Loucy (cell line): ENCODE measurements around the gene SMAD3.

Experiments used
- H2AFZ ChIP-seq: fragments of 200-600 bp; sonication (generic); 2 replicates; pipeline ENCODE4 v1.6.0; 2016; ENCODE audit warnings: antibody characterized with exemption, mild to moderate bottlenecking, low read length, moderate library complexity
- H3F3A ChIP-seq: fragments of 200-600 bp; 2 replicates; pipeline ENCODE4 v1.6.0; 2016; ENCODE audit warnings: antibody characterized with exemption, low read depth, mild to moderate bottlenecking
- H3K27me3 ChIP-seq: fragments of 200-600 bp; sonication (generic); 2 replicates; pipeline ENCODE4 v1.6.1; 2014; ENCODE audit warnings: low read length, mild to moderate bottlenecking; ENCODE audit not compliant: insufficient read depth, poor library complexity, severe bottlenecking
- H3K36me3 ChIP-seq: fragments of 200-600 bp; sonication (generic); 2 replicates; pipeline ENCODE4 v1.6.1; 2016; ENCODE audit warnings: low read length; ENCODE audit not compliant: insufficient read depth
- H3K4me1 ChIP-seq: fragments of 200-600 bp; sonication (generic); 2 replicates; pipeline ENCODE4 v1.5.1; 2014; ENCODE audit warnings: low read length, mild to moderate bottlenecking; ENCODE audit not compliant: insufficient read depth, poor library complexity, severe bottlenecking
- H3K4me2 ChIP-seq: fragments of 200-600 bp; sonication (generic); 2 replicates; pipeline ENCODE4 v1.6.0; 2014; ENCODE audit warnings: antibody characterized with exemption, low read length, low read depth, mild to moderate bottlenecking; ENCODE audit not compliant: poor library complexity, severe bottlenecking
- H3K4me3 ChIP-seq: fragments of 200-600 bp; sonication (generic); 2 replicates; pipeline ENCODE4 v1.5.1; 2014; ENCODE audit warnings: low read length, mild to moderate bottlenecking, mixed read lengths; ENCODE audit not compliant: poor library complexity, severe bottlenecking
- H3K79me2 ChIP-seq: fragments of 200-600 bp; sonication (generic); 2 replicates; pipeline ENCODE4 v1.6.1; 2014; ENCODE audit warnings: low read length; ENCODE audit not compliant: insufficient read depth
- H3K9ac ChIP-seq: fragments of 200-600 bp; sonication (generic); 2 replicates; pipeline ENCODE4 v1.6.0; 2014; ENCODE audit warnings: mild to moderate bottlenecking, low read depth, low read length, moderate library complexity; ENCODE audit not compliant: poor library complexity, severe bottlenecking
- H3K9me2 ChIP-seq: fragments of 200-600 bp; sonication (generic); replicated peaks from 2 replicates; pipeline ENCODE4 v1.6.1; 2016; ENCODE audit warnings: low read depth, low read length, mixed read lengths
- H3K9me3 ChIP-seq: fragments of 200-600 bp; sonication (generic); 2 replicates; pipeline ENCODE4 v1.6.1; 2014; ENCODE audit warnings: mild to moderate bottlenecking, antibody characterized with exemption, low read length, low read depth; ENCODE audit not compliant: insufficient read depth
- H4K20me1 ChIP-seq: fragments of 200-600 bp; sonication (generic); 2 replicates; pipeline ENCODE4 v1.6.0; 2014; ENCODE audit warnings: antibody characterized with exemption, low read length, mild to moderate bottlenecking; ENCODE audit not compliant: insufficient read depth, poor library complexity, severe bottlenecking
- EZH2phosphoT487 ChIP-seq: fragments of 200-600 bp; IDR thresholded peaks from 2 replicates; pipeline ENCODE4 v1.6.1; 2018; ENCODE audit warnings: antibody characterized with exemption, mild to moderate bottlenecking, moderate library complexity, borderline replicate concordance
- TF ChIP-seq, protein P1 (sequence below): fragments of 200-600 bp; sonication (generic); conservative IDR thresholded peaks from 2 replicates; pipeline ENCODE4 v1.5.1; 2014; ENCODE audit warnings: mild to moderate bottlenecking, antibody characterized with exemption, low read length

The SMAD3 gene

DNA sequence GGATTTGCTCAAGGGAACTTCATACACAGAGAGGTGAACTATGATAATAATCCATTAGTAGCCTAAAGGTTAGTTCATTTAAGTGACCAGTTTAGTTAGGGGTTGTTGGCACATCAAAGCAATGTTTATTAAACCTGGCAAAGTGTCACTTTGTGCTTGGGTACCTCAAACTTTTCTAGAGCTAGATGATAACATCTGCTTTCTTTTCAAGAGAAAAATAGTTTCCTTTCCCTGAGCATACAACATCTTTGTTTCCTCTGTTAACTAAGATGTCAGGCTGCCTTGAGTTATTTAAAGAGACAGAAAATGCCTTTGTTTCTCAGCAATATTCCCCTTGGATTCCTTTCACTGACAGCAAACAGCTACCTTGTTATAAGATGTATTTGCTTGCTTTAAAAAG, 26.7 kb upstream of the SMAD3 start:
- H3K9me2 ChIP-seq, result no peaks in the 10 kb centered on the region
- H3K9me3 ChIP-seq, result no peaks in the 10 kb centered on the region
- H3K4me2 ChIP-seq, result peak overlapping the region; percentile 67
- H2AFZ ChIP-seq, result 0 out of 2 replicates have a peak overlapping the region, but pooled peaks have one; percentile 51
- H3K79me2 ChIP-seq, result no peaks in the 10 kb centered on the region
- no peaks in the 10 kb centered on the region for H3K27me3 ChIP-seq
- H3K4me1 ChIP-seq, result peaks cover 12% of the 10 kb centered on the region
- peak overlapping the region; percentile 60 for H3K9ac ChIP-seq
- no peaks in the 10 kb centered on the region for H3F3A ChIP-seq
- H3K36me3 ChIP-seq, result no peaks in the 10 kb centered on the region
- H3K4me3 ChIP-seq, result peak overlapping the region; percentile 45
- no peaks in the 10 kb centered on the region for H4K20me1 ChIP-seq
- TF ChIP-seq EZH2phosphoT487, result no peak
- TF ChIP-seq, protein P1, sequence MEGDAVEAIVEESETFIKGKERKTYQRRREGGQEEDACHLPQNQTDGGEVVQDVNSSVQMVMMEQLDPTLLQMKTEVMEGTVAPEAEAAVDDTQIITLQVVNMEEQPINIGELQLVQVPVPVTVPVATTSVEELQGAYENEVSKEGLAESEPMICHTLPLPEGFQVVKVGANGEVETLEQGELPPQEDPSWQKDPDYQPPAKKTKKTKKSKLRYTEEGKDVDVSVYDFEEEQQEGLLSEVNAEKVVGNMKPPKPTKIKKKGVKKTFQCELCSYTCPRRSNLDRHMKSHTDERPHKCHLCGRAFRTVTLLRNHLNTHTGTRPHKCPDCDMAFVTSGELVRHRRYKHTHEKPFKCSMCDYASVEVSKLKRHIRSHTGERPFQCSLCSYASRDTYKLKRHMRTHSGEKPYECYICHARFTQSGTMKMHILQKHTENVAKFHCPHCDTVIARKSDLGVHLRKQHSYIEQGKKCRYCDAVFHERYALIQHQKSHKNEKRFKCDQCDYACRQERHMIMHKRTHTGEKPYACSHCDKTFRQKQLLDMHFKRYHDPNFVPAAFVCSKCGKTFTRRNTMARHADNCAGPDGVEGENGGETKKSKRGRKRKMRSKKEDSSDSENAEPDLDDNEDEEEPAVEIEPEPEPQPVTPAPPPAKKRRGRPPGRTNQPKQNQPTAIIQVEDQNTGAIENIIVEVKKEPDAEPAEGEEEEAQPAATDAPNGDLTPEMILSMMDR, result no peak

DNA sequence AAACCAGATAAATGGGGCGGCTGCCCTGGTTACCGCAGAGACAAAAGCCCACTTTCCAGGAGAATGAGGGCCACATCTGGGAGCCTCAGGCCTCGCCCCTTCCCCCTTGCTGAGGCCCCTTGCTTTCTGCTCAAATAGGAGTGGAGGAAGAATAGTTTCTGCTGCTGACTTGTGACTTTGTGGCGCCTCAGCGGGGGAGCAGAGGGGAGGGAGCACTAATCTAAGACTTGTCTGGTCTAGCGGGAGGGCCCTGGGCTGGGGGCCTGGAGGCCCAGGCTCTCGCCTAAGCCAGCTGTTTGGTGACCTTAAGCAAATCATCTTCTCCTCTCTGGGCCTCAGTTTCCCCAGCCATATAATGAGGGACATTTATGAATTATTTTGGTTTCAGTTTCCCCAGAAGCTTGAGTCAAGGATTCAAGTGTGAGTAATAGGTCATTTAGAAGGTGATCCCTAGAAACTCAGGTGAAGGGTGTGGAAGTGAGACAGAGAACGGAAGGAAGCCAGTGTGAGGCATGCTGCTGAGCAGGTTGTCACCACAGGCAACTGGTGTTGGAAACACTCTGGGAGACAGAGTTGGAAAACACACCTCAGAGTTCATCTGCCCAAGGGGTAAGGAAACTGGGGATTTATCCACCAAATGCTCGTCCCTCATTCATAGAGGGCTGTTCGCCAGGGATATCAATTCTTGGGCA, 25.9 kb upstream of the SMAD3 start:
- Histone ChIP-seq H3K36me3 (no peaks in the 10 kb centered on the region), H3K4me2 (peak overlapping the region; percentile 67)

DNA sequence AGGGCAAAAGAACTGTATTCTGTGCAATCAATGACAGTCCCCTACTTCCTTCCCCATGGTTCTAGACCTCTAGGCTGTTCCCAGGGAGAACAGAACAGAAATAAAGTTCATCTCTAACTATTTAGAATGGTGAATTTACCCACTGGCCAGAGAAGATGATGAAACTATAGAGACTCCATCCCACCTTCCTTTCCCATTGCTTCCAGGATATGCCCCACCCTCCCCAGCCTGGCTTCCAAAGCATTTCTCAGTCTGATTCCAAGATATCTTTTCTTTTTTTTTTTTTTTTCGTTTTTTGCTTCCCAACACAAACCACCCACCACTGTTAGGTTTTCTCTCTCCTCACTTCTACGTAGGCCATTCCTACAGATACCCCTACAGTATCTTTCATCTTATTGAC, 25.1 kb upstream of the SMAD3 start:
- Histone ChIP-seq H2AFZ (no peak overlapping the region), H3K9ac (peak overlapping the region; percentile 60), H3K9me3 (no peaks in the 10 kb centered on the region), H3K4me2 (peak overlapping the region; percentile 67), H3K79me2 (no peaks in the 10 kb centered on the region), H3K27me3 (no peaks in the 10 kb centered on the region), H3K4me3 (no peak overlapping the region), H3K36me3 (no peaks in the 10 kb centered on the region), H4K20me1 (no peaks in the 10 kb centered on the region), H3K4me1 (peaks cover 12% of the 10 kb centered on the region), H3F3A (no peaks in the 10 kb centered on the region), H3K9me2 (no peaks in the 10 kb centered on the region)
- no peak for TF ChIP-seq EZH2phosphoT487
- TF ChIP-seq, protein P1, result no peak

More for the DNA sequence above, 25.9 kb upstream of the SMAD3 start:
- no peaks in the 10 kb centered on the region for H3K9me2 ChIP-seq
- TF ChIP-seq EZH2phosphoT487, result no peak
- TF ChIP-seq, protein P1, result no peak
- no peaks in the 10 kb centered on the region for H4K20me1 ChIP-seq
- peak overlapping the region; percentile 45 for H3K4me3 ChIP-seq
- H3K9me3 ChIP-seq, result no peaks in the 10 kb centered on the region
- peaks cover 12% of the 10 kb centered on the region for H3K4me1 ChIP-seq
- H2AFZ ChIP-seq, result 0 out of 2 replicates have a peak overlapping the region, but pooled peaks have one; percentile 51
- no peaks in the 10 kb centered on the region for H3K79me2 ChIP-seq
- H3F3A ChIP-seq, result no peaks in the 10 kb centered on the region
- no peaks in the 10 kb centered on the region for H3K27me3 ChIP-seq
- peak overlapping the region; percentile 60 for H3K9ac ChIP-seq
